HepG2 (cell line): ENCODE measurements around the gene QRFP. TPM values are rescaled to one million over a fixed set of nuclear protein-coding genes. Genes with fewer than 3 reads are reported as not detected.

Experiments used
- ADNP ChIP-seq: sonication (generic); formaldehyde crosslinking; IDR thresholded peaks from 2 replicates; pipeline ENCODE4 v1.4.0; 2020; ENCODE audit warnings: missing genetic modification reagents
- CCDC6 ChIP-seq: sonication (generic); formaldehyde crosslinking; IDR thresholded peaks from 2 replicates; pipeline ENCODE4 v1.8.1; 2022; ENCODE audit warnings: mild to moderate bottlenecking, missing genetic modification reagents, moderate library complexity
- CHD4 ChIP-seq: fragments of 200-600 bp; sonication (generic); IDR thresholded peaks from 2 replicates; pipeline ENCODE4 v1.7.0; 2017; ENCODE audit warnings: mild to moderate bottlenecking, low read length, borderline replicate concordance
- EED ChIP-seq: sonication (generic); formaldehyde crosslinking; IDR thresholded peaks from 2 replicates; pipeline ENCODE4 v1.5.0; 2020; ENCODE audit warnings: mild to moderate bottlenecking, missing genetic modification reagents
- EP300 ChIP-seq, 3 experiments: sonication (generic) in 1 of 3; formaldehyde crosslinking in 1 of 3; IDR thresholded peaks; 2 replicates each; pipeline versions ENCODE4 v1.5.1 to v1.6.1; 2011 to 2020; ENCODE audit warnings: low read depth in 2 of 3, low read length in 2 of 3, borderline replicate concordance in 1 of 3, improper control_type of control experiment in 1 of 3, mild to moderate bottlenecking in 1 of 3, missing genetic modification reagents in 1 of 3, moderate library complexity in 1 of 3
- GATA4 ChIP-seq: sonication (generic); IDR thresholded peaks from 2 replicates; pipeline ENCODE4 v1.6.1; 2016; ENCODE audit warnings: antibody characterized with exemption, low read depth, borderline replicate concordance
- HDAC1 ChIP-seq: sonication (generic); formaldehyde crosslinking; IDR thresholded peaks from 2 replicates; pipeline ENCODE4 v1.5.1; 2020; ENCODE audit warnings: mild to moderate bottlenecking, missing genetic modification reagents
- IKZF1 ChIP-seq: fragments of 450-650 bp; IDR thresholded peaks from 2 replicates; pipeline ENCODE4 v1.7.1; 2016
- MED1 ChIP-seq: sonication (generic); formaldehyde crosslinking; IDR thresholded peaks from 2 replicates; pipeline ENCODE4 v1.4.0; 2020; ENCODE audit warnings: missing genetic modification reagents
- NAIF1 ChIP-seq: sonication (generic); formaldehyde crosslinking; IDR thresholded peaks from 2 replicates; pipeline ENCODE4 v1.5.0; 2020; ENCODE audit warnings: mild to moderate bottlenecking, missing genetic modification reagents, borderline replicate concordance
- PAX8 ChIP-seq: sonication (generic); formaldehyde crosslinking; IDR thresholded peaks from 2 replicates; pipeline ENCODE4 v1.8.0; 2022; ENCODE audit warnings: mild to moderate bottlenecking, missing genetic modification reagents, borderline replicate concordance
- PCBP1 ChIP-seq: fragments of 200-400 bp; formaldehyde crosslinking; IDR thresholded peaks from 2 replicates; pipeline ENCODE4 v1.6.1; 2017; ENCODE audit warnings: mild to moderate bottlenecking, low read depth, low read length, borderline replicate concordance
- PHF8 ChIP-seq: sonication (generic); formaldehyde crosslinking; IDR thresholded peaks from 2 replicates; pipeline ENCODE4 v1.5.0; 2020; ENCODE audit warnings: missing genetic modification reagents
- PRDM15 ChIP-seq: sonication (generic); formaldehyde crosslinking; IDR thresholded peaks from 2 replicates; pipeline ENCODE4 v1.4.0; 2020; ENCODE audit warnings: missing genetic modification reagents
- RAD51 ChIP-seq: fragments of 450-650 bp; IDR thresholded peaks from 2 replicates; pipeline ENCODE4 v1.6.1; 2016; ENCODE audit warnings: borderline replicate concordance
- RFXAP ChIP-seq: sonication (generic); formaldehyde crosslinking; IDR thresholded peaks from 2 replicates; pipeline ENCODE4 v1.4.0; 2020; ENCODE audit warnings: missing genetic modification reagents, borderline replicate concordance
- SIN3A ChIP-seq: IDR thresholded peaks from 2 replicates; pipeline ENCODE4 v1.6.1; 2011; ENCODE audit warnings: low read depth, mild to moderate bottlenecking, control low read depth, low read length, borderline replicate concordance
- SMAD3 ChIP-seq: sonication (generic); formaldehyde crosslinking; IDR thresholded peaks from 2 replicates; pipeline ENCODE4 v1.4.0; 2020; ENCODE audit warnings: missing genetic modification reagents
- SP4 ChIP-seq: sonication (generic); formaldehyde crosslinking; IDR thresholded peaks from 2 replicates; pipeline ENCODE4 v1.8.1; 2023; ENCODE audit warnings: mild to moderate bottlenecking, missing genetic modification reagents
- SP5 ChIP-seq: IDR thresholded peaks from 2 replicates; pipeline ENCODE4 v1.6.1; 2016; ENCODE audit warnings: low read depth, borderline replicate concordance
- SYNCRIP ChIP-seq: fragments of 200-400 bp; formaldehyde crosslinking; IDR thresholded peaks from 2 replicates; pipeline ENCODE4 v1.6.1; 2018; ENCODE audit warnings: mild to moderate bottlenecking, low read depth, low read length; ENCODE audit not compliant: insufficient read depth
- TFE3 ChIP-seq: IDR thresholded peaks from 2 replicates; pipeline ENCODE4 v1.6.1; 2016
- THAP11 ChIP-seq: IDR thresholded peaks from 2 replicates; pipeline ENCODE4 v1.6.1; 2016; ENCODE audit warnings: missing biosample characterization, missing genetic modification reagents
- ZFX ChIP-seq: sonication (generic); formaldehyde crosslinking; IDR thresholded peaks from 2 replicates; pipeline ENCODE4 v1.4.0; 2020; ENCODE audit warnings: mild to moderate bottlenecking, low read depth, missing genetic modification reagents, moderate library complexity
- ZNF10 ChIP-seq: sonication (generic); formaldehyde crosslinking; IDR thresholded peaks from 2 replicates; pipeline ENCODE4 v1.4.0; 2020; ENCODE audit warnings: mild to moderate bottlenecking, low read depth, missing genetic modification reagents, borderline replicate concordance
- ZNF253 ChIP-seq: sonication (generic); formaldehyde crosslinking; IDR thresholded peaks from 2 replicates; pipeline ENCODE4 v1.8.0; 2022; ENCODE audit warnings: mild to moderate bottlenecking, missing genetic modification reagents, borderline replicate concordance
- ZNF629 ChIP-seq: sonication (generic); formaldehyde crosslinking; conservative IDR thresholded peaks from 2 replicates; pipeline ENCODE4 v1.5.0; 2020; ENCODE audit warnings: missing genetic modification reagents
- polyA plus RNA-seq, 8 experiments: library from polyadenylated mRNA; depleted of rRNA in 3 of 8; stranded (reverse) in 7 of 8; unstranded in 1 of 8; fragments of >200 nt; fragmentation: Illumina TruSeq in 4 of 8; extraction: Trizol in 4 of 8; gene quantifications; 2 replicates each; pipeline versions ENCODE4 v1.2.1 to v1.2.3, GENCODE V29; 2011 to 2016; ENCODE audit warnings: low read depth in 4 of 8, missing spikeins in 1 of 8, mixed read lengths in 1 of 8; ENCODE audit not compliant: insufficient read depth in 1 of 8
- total RNA-seq, 5 experiments: library from RNA; depleted of rRNA; stranded (reverse); fragments of >200 nt; fragmentation: Illumina TruSeq; extraction: Trizol; gene quantifications; 2 replicates each; pipeline ENCODE4 v1.2.3, GENCODE V29; 2016; ENCODE audit warnings: low read depth in 1 of 5

The QRFP gene
- total and polyA plus RNA-seq, 2 of the 13 experiments (the other 11 are each of a cell fraction or from before 2014, with no cell fraction given) = not detected

GRCh38 chr9:130935648-130936271 lies 39.1 kb upstream of the QRFP start (continued):
- TF ChIP-seq ADNP (CRISPR knock-in tag) = peak; percentile 61; the same call in 1 of the 2 replicates
- no peak for TF ChIP-seq GATA4
- peak; percentile 50; the same call in 1 of the 2 replicates for TF ChIP-seq RAD51
- TF ChIP-seq SIN3A = no peak
- no peak for TF ChIP-seq SYNCRIP
- TF ChIP-seq PCBP1 = no peak
- no peak for TF ChIP-seq SP4 (CRISPR knock-in tag)
- no peak for TF ChIP-seq MED1
- TF ChIP-seq ZNF629 (CRISPR knock-in tag) = peak; percentile 94
- TF ChIP-seq SP5 = 0 out of 2 replicates have a peak, but pooled peaks have one; percentile 1
- TF ChIP-seq EP300 (IDR thresholded peaks at IDR 0.05; ENCODE audit: low read depth in 2 of 2, low read length in 2 of 2) = no peak
- TF ChIP-seq EP300 (CRISPR knock-in tag; IDR thresholded peaks at IDR 0.05; ENCODE audit: borderline replicate concordance) = no peak
- TF ChIP-seq ZNF10 (CRISPR knock-in tag) = no peak
- no peak for TF ChIP-seq CCDC6 (CRISPR knock-in tag)
- TF ChIP-seq ZFX = peak; percentile 18; the same call in 1 of the 2 replicates
- TF ChIP-seq THAP11 (CRISPR knock-in tag) = no peak
- peak; percentile 88 for TF ChIP-seq CHD4
- TF ChIP-seq PRDM15 (CRISPR knock-in tag) = no peak
- no peak for TF ChIP-seq RFXAP (CRISPR knock-in tag)
- no peak for TF ChIP-seq PHF8 (CRISPR knock-in tag)
- TF ChIP-seq ZNF253 (CRISPR knock-in tag) = no peak
- TF ChIP-seq HDAC1 (CRISPR knock-in tag) = 0 out of 2 replicates have a peak, but pooled peaks have one; percentile 17
- TF ChIP-seq PAX8 = no peak
- TF ChIP-seq EED (CRISPR knock-in tag) = no peak
- TF ChIP-seq IKZF1 = no peak
- no peak for TF ChIP-seq SMAD3
- TF ChIP-seq TFE3 (CRISPR knock-in tag) = 0 out of 2 replicates have a peak, but pooled peaks have one; percentile 43
- TF ChIP-seq NAIF1 (CRISPR knock-in tag) = no peak
